Measurements from ENCODE around the gene PCSK9.

The PCSK9 gene

DNA sequence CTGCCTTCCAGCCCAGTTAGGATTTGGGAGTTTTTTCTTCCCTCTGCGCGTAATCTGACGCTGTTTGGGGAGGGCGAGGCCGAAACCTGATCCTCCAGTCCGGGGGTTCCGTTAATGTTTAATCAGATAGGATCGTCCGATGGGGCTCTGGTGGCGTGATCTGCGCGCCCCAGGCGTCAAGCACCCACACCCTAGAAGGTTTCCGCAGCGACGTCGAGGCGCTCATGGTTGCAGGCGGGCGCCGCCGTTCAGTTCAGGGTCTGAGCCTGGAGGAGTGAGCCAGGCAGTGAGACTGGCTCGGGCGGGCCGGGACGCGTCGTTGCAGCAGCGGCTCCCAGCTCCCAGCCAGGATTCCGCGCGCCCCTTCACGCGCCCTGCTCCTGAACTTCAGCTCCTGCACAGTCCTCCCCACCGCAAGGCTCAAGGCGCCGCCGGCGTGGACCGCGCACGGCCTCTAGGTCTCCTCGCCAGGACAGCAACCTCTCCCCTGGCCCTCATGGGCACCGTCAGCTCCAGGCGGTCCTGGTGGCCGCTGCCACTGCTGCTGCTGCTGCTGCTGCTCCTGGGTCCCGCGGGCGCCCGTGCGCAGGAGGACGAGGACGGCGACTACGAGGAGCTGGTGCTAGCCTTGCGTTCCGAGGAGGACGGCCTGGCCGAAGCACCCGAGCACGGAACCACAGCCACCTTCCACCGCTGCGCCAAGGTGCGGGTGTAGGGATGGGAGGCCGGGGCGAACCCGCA lies at the start of gene PCSK9:
PCSK9 (plus strand) TSS at position 207 of the 741 bp plus-strand sequence; CDS start at position 497, 290 bp downstream.
- no peak within 1 kb of the TSS for H3K27ac ChIP-seq (ENCODE audit: low read depth, low read length)
- H3K9ac ChIP-seq (ENCODE audit: low read depth, low read length), result peak within 1 kb of the TSS; percentile 53; the same call in 1 of the 2 replicates
- peak within 1 kb of the TSS; percentile 73 for H3K4me3 ChIP-seq (ENCODE audit: low read depth, low read length)

DNA sequence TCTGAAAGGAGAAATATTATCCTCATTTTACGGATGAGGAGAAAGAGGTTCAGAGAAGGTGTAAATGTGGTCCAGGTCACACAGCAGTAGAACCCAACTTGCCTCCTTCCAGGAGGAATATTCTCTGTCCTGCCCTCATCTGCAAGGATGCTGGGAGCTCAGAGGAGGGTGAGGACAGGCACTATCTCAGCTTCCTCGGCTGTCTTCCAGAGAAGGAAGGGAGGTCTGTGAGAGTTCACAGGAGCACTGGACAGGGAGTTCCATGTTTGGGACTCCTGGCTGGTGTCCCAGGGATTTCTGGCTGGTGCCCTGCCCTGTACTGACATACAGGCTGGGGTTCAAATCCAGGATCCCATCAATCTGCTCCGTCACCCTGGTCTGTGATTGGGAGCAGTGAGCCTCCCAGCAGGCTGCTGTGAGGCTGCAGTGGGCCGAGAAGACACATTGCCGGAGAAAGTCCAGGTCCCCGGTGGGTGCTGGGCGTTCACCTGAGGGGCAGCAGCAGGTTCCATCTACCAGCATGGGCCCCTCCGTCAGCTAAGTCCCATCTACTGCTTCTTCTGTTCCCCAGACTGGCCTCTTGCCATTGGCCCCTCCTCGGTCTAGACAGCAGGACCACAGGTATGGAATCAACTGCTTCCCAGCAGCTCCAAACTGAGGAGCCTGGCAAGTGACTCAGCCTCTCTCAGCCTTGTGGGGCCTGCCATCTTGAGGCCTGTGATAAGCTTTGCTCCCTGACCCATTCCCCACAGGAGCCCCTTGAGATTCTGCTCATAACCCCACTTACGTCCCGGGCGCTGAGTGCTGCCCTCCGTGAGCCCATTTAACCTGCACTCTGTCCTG lies 49.2 kb upstream of the PCSK9 start:
- Histone ChIP-seq H3K9ac (ENCODE audit: low read depth, low read length) (no peak overlapping the region), H3K36me3 (ENCODE audit: control insufficient read depth, insufficient read depth, low read length) (no peaks in the 10 kb centered on the region), H3K4me1 (ENCODE audit: control insufficient read depth, insufficient read depth, low read length) (peaks cover 14% of the 10 kb centered on the region; the same call in 1 of the 2 replicates), H3K27me3 (ENCODE audit: control insufficient read depth, insufficient read depth, low read length) (no peaks in the 10 kb centered on the region), H3K27ac (ENCODE audit: low read depth, low read length) (no peak overlapping the region), H3K9me3 (ENCODE audit: control insufficient read depth, insufficient read depth, low read length) (no peaks in the 10 kb centered on the region), H3K4me3 (ENCODE audit: low read depth, low read length) (no peak overlapping the region)

More for the DNA sequence above, at the start of gene PCSK9:
- Histone ChIP-seq H3K4me1 (ENCODE audit: control insufficient read depth, insufficient read depth, low read length) (peaks cover 23% of the 10 kb centered on the region), H3K27me3 (ENCODE audit: control insufficient read depth, insufficient read depth, low read length) (peaks cover 51% of the 10 kb centered on the region), H3K36me3 (ENCODE audit: control insufficient read depth, insufficient read depth, low read length) (peaks cover 11% of the 10 kb centered on the region), H3K9me3 (ENCODE audit: control insufficient read depth, insufficient read depth, low read length) (no peaks in the 10 kb centered on the region)

DNA sequence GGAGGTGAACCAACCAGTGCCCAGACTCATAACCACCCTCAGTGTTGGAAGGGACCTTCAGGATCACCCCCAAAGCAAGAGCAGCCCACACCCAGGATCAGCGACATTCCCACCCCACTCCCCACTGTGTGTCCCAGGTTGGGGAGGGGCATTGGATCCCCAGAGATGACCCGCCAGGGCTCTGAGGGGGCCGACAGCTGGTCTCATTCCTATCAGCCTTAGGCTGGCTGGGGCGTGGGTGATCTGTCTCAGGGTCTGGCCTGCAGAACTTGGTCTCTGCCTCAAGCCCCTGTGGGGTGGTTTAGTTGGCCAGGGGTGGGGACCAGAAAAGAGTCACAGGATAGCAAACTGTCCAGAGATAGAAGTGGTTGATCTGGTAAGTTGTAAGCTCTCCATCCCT lies 48.4 kb upstream of the PCSK9 start:
- peaks cover 4% of the 10 kb centered on the region for H3K27me3 ChIP-seq (ENCODE audit: control insufficient read depth, insufficient read depth, low read length)

DNA sequence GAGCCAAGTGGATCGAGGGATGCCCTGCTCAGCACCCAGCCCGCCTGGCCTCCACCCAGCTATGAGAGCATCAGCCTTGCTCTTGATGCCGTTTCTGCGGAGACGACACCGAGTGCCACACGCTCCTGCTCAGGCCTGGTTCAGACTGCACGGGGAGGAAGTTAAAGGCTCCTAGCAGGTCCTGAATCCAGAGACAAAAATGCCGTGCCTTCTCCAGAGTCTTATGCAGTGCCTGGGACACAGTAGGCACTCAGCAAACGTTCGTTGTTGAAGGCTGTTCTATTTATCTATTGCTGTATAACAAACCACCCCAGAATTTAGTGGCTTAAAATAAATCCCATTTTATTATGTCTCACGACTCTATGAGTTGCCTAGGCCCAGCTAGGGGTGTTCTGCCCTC lies 47.4 kb upstream of the PCSK9 start:
- H3K27ac ChIP-seq (ENCODE audit: low read depth, low read length), result no peak overlapping the region
- H3K9me3 ChIP-seq (ENCODE audit: control insufficient read depth, insufficient read depth, low read length), result no peaks in the 10 kb centered on the region
- H3K4me1 ChIP-seq (ENCODE audit: control insufficient read depth, insufficient read depth, low read length), result peaks cover 22% of the 10 kb centered on the region; the same call in 1 of the 2 replicates
- no peak overlapping the region for H3K4me3 ChIP-seq (ENCODE audit: low read depth, low read length)
- no peak overlapping the region for H3K9ac ChIP-seq (ENCODE audit: low read depth, low read length)
- peaks cover 12% of the 10 kb centered on the region for H3K27me3 ChIP-seq (ENCODE audit: control insufficient read depth, insufficient read depth, low read length)
- H3K36me3 ChIP-seq (ENCODE audit: control insufficient read depth, insufficient read depth, low read length), result no peaks in the 10 kb centered on the region

More for the DNA sequence above, 48.4 kb upstream of the PCSK9 start:
- H3K4me3 ChIP-seq (ENCODE audit: low read depth, low read length), result no peak overlapping the region
- H3K9me3 ChIP-seq (ENCODE audit: control insufficient read depth, insufficient read depth, low read length), result no peaks in the 10 kb centered on the region
- no peak overlapping the region for H3K27ac ChIP-seq (ENCODE audit: low read depth, low read length)
- peaks cover 20% of the 10 kb centered on the region; the same call in 1 of the 2 replicates for H3K4me1 ChIP-seq (ENCODE audit: control insufficient read depth, insufficient read depth, low read length)
- no peaks in the 10 kb centered on the region for H3K36me3 ChIP-seq (ENCODE audit: control insufficient read depth, insufficient read depth, low read length)
- H3K9ac ChIP-seq (ENCODE audit: low read depth, low read length), result no peak overlapping the region

DNA sequence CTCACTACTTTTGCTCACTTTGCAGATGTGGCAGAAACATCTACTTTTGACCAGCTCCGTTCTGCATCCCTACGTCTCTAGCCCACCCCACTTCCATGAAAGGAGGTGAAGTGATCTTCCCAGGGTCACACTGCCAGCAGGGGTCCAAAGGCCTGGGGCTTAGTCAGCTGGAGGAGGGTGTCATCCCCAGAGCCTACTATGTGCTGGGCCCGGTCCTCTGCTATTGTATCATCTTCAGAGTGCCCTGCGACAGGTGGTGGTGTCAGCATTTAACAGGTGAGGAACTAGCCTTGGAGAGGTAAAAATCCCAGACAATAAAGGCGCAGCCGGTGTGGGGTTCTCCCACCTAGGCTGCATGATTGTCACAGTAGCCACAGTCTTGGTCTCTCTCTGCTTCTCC lies 46.2 kb upstream of the PCSK9 start:
- Histone ChIP-seq H3K4me1 (ENCODE audit: control insufficient read depth, insufficient read depth, low read length) (peaks cover 34% of the 10 kb centered on the region), H3K4me3 (ENCODE audit: low read depth, low read length) (no peak overlapping the region), H3K9ac (ENCODE audit: low read depth, low read length) (no peak overlapping the region), H3K27me3 (ENCODE audit: control insufficient read depth, insufficient read depth, low read length) (peaks cover 24% of the 10 kb centered on the region), H3K36me3 (ENCODE audit: control insufficient read depth, insufficient read depth, low read length) (no peaks in the 10 kb centered on the region), H3K27ac (ENCODE audit: low read depth, low read length) (no peak overlapping the region), H3K9me3 (ENCODE audit: control insufficient read depth, insufficient read depth, low read length) (no peaks in the 10 kb centered on the region)

DNA sequence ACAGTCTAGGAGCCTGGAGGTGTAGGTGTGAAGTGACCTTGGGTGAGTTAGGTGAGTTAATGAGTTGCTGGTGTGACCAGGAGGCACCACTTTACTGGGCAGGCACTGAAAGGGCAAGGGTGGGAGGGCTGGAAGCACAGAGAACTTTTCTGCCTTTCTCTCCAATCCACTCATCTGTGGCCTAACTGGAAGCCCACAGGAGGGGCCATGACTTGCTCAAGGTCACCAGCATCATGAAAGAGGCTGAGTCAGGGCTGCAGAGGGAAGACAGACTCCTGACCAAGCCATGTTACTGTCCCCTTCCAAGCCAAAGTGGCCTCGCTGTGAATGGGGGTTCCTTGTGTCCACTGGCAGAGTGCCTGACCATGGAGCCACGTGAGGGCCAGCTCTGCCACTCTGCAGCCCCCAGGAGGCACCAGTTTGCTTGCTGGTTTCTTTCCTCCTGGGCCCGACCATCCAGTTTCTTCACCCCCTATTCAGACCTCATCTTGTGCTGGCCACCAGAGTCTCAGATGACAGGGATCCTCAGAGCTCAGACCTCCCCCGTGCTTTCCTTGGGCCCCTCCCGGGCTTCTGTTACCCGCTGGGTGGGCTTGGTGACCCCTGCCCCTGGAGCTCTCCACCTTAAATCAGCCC lies 44.9 kb upstream of the PCSK9 start:
- Histone ChIP-seq H3K27me3 (ENCODE audit: control insufficient read depth, insufficient read depth, low read length) (peaks cover 37% of the 10 kb centered on the region), H3K27ac (ENCODE audit: low read depth, low read length) (peak overlapping the region; percentile 25), H3K9ac (ENCODE audit: low read depth, low read length) (no peak overlapping the region), H3K36me3 (ENCODE audit: control insufficient read depth, insufficient read depth, low read length) (no peaks in the 10 kb centered on the region), H3K4me3 (ENCODE audit: low read depth, low read length) (no peak overlapping the region), H3K4me1 (ENCODE audit: control insufficient read depth, insufficient read depth, low read length) (peaks cover 35% of the 10 kb centered on the region), H3K9me3 (ENCODE audit: control insufficient read depth, insufficient read depth, low read length) (no peaks in the 10 kb centered on the region)

DNA sequence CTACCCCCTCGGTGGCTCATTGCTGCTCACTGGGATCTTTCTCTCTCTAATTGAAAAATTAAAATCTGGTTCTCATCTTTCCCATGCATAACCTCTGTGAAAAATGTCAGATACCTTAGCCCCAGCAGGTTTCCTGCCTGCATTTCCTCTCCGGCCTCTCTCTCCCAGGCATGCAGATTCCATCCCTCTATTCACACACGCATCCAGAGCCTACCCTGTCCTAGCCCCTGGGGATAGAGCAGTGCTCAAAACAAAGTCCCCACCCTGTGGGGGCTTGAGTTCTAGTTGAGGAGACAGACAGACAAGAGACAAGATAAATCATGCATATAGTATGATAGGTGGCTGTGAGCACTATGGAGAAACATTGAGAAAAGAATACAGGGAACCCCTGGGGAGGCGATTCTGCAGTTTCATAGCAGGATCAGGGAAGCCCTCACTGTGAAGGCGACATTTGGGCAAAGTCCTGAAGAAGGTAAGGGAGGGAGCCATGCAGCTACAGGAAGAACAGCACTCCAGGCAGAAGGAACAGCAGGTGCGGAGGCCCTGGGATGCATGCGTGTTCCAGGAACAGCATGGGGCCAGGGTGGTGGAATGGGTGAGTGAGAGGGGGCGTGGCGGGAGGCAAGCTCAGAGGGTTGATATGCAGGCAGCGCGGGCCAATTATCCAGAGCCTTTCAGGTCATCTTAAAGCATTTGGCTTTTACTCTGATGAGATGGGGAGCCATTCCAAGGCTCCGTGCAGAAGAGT lies 44.2 kb upstream of the PCSK9 start:
- peaks cover 44% of the 10 kb centered on the region for H3K27me3 ChIP-seq (ENCODE audit: control insufficient read depth, insufficient read depth, low read length)
- H3K27ac ChIP-seq (ENCODE audit: low read depth, low read length), result peak overlapping the region; percentile 25
- H3K9ac ChIP-seq (ENCODE audit: low read depth, low read length), result no peak overlapping the region
- H3K36me3 ChIP-seq (ENCODE audit: control insufficient read depth, insufficient read depth, low read length), result no peaks in the 10 kb centered on the region
- H3K4me3 ChIP-seq (ENCODE audit: low read depth, low read length), result no peak overlapping the region
- peaks cover 35% of the 10 kb centered on the region for H3K4me1 ChIP-seq (ENCODE audit: control insufficient read depth, insufficient read depth, low read length)
- no peaks in the 10 kb centered on the region for H3K9me3 ChIP-seq (ENCODE audit: control insufficient read depth, insufficient read depth, low read length)

DNA sequence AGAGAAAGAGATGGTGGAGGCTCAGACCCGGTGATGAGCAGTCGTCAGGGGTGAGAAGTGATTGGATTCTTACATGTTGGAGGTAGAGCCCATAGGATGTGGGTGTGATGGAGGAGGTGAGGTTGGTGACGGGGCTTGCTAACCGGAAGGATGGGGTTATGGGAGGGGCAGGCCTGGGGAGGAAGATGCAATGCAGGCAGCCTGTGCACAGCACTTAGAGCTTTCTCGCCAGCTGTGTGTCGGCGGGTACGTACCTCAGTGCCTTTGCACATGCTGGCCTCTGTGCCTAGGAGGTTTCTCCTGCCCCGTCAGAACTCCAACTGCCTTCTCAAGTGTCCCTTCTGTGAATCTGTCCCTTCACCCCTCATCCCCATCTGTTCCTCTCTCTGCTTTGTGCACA lies 43.5 kb upstream of the PCSK9 start:
- Histone ChIP-seq H3K36me3 (ENCODE audit: control insufficient read depth, insufficient read depth, low read length) (no peaks in the 10 kb centered on the region), H3K27me3 (ENCODE audit: control insufficient read depth, insufficient read depth, low read length) (peaks cover 49% of the 10 kb centered on the region), H3K9ac (ENCODE audit: low read depth, low read length) (no peak overlapping the region), H3K9me3 (ENCODE audit: control insufficient read depth, insufficient read depth, low read length) (no peaks in the 10 kb centered on the region), H3K4me3 (ENCODE audit: low read depth, low read length) (no peak overlapping the region), H3K27ac (ENCODE audit: low read depth, low read length) (no peak overlapping the region), H3K4me1 (ENCODE audit: control insufficient read depth, insufficient read depth, low read length) (peaks cover 35% of the 10 kb centered on the region)

DNA sequence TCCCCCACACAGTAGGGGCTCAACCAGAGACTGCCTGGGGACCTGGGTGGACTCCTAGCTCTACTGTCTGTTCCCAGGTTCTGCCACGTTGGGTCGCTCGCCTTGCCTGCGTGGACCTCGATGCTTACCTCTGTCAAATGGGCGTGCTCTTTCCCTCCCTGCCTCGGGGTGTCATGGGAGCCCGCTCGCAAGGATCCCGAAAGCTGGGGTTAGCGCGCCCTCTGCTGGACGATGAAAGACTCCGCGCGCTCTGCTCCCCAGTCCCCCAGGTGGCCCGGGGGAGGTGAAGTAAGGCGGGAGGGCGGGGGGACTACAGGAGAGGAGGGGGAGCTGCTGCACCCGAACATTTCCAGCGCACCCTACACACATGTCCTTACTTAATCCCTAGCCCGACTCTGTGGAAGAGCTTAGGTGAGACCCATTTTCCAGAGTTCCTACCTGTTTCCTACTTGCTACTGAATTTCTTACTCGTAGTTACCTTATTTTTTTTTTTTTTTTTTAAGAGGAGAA lies 42.9 kb upstream of the PCSK9 start:
- H3K4me3 ChIP-seq (ENCODE audit: low read depth, low read length), result peak overlapping the region; percentile 62
- no peaks in the 10 kb centered on the region for H3K36me3 ChIP-seq (ENCODE audit: control insufficient read depth, insufficient read depth, low read length)
- H3K4me1 ChIP-seq (ENCODE audit: control insufficient read depth, insufficient read depth, low read length), result peaks cover 35% of the 10 kb centered on the region
- peaks cover 54% of the 10 kb centered on the region for H3K27me3 ChIP-seq (ENCODE audit: control insufficient read depth, insufficient read depth, low read length)
- H3K9me3 ChIP-seq (ENCODE audit: control insufficient read depth, insufficient read depth, low read length), result no peaks in the 10 kb centered on the region
- H3K27ac ChIP-seq (ENCODE audit: low read depth, low read length), result no peak overlapping the region
- H3K9ac ChIP-seq (ENCODE audit: low read depth, low read length), result no peak overlapping the region

Data from HUES48 (cell line).